Caki2 (cell line): Measurements from ENCODE around the gene ZSCAN5A. TPM values are rescaled to one million over a fixed set of nuclear protein-coding genes. Genes with fewer than 3 reads are reported as not detected.
"Not testable (repeated sequence)": the region's sequence is repeated elsewhere in the genome, so short reads cannot be mapped to it uniquely, and the experiment has no call there.

Experiments
- DNase-seq: peaks from one replicate; pipeline ENCODE4 v3.0.0-alpha.2; 2015; ENCODE audit warnings: low read depth
- in situ Hi-C: cut with HindIII; loops from 2 replicates; pipeline ENCODE4 v1.10.0; 2016; ENCODE audit warnings: low sequenced_read_pairs, low pct_unique_long_range_greater_than_20kb, mixed read lengths
- total RNA-seq: library from RNA; depleted of rRNA; stranded (reverse); fragments of >200 nt; shearing (Covaris generic); gene quantifications from 2 replicates; pipeline ENCODE4 v1.2.3, GENCODE V29; 2014; ENCODE audit warnings: low replicate concordance; rRNA removed

The ZSCAN5A gene
- total RNA-seq, 1 experiment from 2014 or later: 3.2 TPM

DNA sequence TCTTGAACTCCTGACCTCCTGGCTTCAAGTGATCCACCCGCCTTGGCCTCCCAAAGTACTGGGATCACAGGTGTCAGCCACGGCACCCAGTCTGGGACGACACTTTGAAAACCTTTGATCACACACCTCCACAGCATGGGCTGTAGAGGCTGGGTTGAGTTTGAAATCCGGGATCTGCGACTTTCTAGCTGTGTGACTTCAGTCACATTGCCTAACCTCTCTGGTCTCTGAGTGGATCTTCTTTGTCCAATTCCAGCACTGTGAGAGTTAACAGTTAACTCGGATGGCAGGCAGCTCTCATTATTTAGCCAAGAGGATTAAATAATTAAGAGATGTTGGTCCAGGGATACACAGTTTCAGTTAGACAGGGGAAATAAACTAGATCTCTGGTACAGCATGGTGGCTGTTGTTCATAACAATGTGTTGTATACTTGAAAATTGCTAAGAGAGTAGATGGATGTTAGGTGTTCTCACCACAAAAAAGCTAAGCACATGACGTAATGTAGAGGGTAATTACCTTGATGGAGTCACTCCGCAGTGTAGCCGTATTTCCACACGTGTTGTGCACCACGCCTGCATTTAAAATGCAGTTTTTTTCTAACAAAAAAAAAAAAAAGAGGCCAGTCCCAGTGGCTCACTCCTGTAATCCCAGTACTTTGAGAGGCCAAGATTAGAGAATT lies 136.9 kb downstream of the ZSCAN5A start:
- no peak for DNase-seq
- in situ Hi-C loops: no loop called here

DNA sequence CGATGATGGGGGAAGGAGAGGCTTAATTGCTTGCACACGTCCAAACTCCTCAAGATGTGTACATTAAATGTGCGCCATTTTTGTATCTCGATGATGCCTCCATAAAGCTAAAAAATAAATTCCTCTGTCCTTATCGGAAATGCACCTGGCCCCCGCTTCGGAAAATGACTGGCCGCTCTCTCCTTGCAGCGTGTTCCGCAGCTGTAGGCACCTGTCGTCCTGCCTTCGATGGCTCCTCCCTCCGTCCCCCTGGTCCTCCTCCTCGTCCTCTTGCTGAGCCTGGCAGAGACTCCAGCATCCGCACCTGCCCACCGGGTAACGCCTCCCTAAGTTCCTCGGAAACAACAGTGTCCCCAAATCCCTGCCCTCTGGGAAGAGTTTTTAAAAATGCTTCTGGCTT lies 137.8 kb downstream of the ZSCAN5A start:
- DNase-seq: no peak
- in situ Hi-C loops: no loop called here

DNA sequence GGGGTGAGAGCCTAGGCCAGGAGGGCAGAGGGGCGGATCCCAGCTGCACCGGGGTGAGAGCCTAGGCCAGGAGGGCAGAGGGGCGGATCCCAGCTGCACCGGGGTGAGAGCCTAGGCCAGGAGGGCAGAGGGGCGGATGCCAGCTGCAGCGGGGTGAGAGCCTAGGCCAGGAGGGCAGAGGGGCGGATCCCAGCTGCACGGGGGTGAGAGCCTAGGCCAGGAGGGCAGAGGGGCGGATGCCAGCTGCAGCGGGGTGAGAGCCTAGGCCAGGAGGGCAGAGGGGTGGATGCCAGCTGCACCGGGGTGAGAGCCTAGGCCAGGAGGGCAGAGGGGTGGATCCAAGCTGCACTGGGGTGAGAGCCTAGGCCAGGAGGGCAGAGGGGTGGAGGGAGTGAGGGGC lies 138.3 kb downstream of the ZSCAN5A start:
- in situ Hi-C loops, DNase-seq: not testable (repeated sequence)

DNA sequence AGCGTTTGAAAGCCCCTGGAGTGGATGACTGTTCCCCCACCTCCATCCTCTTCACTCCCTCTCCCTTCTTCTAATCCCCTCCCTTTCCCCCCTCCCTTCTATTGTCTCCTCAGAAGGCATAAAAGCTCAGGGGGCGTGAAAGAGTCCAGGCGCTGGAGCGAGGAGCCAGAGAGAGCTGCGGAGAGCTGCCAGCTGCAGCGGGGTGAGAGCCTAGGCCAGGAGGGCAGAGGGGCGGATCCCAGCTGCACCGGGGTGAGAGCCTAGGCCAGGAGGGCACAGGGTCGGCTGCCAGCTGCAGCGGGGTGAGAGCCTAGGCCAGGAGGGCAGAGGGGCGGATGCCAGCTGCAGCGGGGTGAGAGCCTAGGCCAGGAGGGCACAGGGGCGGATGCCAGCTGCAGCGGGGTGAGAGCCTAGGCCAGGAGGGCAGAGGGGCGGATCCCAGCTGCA lies 138.8 kb downstream of the ZSCAN5A start, which contains the start of gene GALP:
Gene GALP, plus strand, starts transcription at position 148 of the 447 bp plus-strand sequence. CDS start 1,101 bp downstream, outside the sequence.
- DNase-seq, in situ Hi-C loops: not testable (repeated sequence)

DNA sequence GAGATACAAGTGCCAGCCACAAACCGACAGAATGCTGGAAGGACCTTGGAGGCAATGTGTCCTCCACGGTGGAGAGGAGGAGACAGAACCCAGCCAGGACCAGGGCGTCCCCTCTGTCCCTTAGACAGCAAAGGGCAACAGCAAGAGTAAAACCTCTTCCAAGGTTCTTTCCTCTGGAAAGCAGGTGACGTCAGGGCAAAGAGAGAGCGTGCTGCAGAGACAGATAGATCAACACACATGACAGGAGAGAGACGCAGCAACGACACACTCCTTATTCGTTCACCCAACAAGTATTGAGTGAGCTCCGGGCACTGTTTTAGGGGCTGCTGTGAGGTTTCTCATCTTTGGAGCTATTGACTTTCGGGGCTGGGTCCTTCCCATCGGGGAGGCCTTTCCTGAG lies 140.1 kb downstream of the ZSCAN5A start:
- no peak for DNase-seq
- in situ Hi-C loops: no loop called here

DNA sequence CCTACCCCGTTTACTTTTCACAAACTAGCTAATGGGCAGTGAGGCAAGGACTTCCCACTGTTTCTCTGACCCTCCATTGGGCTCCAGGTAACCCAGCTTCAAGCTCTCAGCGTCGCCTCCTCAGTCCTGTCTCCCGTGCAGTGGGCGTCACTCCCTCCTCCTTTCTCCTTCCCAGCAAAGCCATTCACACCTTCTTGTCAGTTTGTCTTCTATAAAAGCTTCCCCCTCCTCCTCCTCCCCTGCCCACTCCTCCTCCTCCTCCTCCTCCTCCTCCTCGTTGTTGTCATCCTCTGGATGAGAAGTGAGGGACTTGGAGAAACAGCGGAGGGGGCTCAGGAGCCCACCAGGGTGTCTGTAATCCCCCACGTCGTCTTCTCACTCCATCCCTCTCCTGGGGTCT lies 140.6 kb downstream of the ZSCAN5A start:
- in situ Hi-C loops: no loop called here
- DNase-seq: no peak

Other genes starting within 250 kb of the ZSCAN5A start
- 63.4 and 64.2 TPM in 2 replicates for gene ZNF787, start 193.5 kb downstream of the ZSCAN5A start, total RNA-seq
- 30.9 and 31.3 TPM in 2 replicates for gene ZNF444, start 173.6 kb downstream of the ZSCAN5A start, total RNA-seq
- not detected in 2 replicates for gene GALP, start 138.8 kb downstream of the ZSCAN5A start, total RNA-seq
- gene ZSCAN5B, start 117.1 kb downstream of the ZSCAN5A start, total RNA-seq: not detected in 2 replicates
- gene ZSCAN5C, start 112.6 kb downstream of the ZSCAN5A start, total RNA-seq: not detected in 2 replicates
- gene EDDM13, start 42.1 kb downstream of the ZSCAN5A start, total RNA-seq: not detected in 2 replicates
- gene ZNF582, start 78.7 kb upstream of the ZSCAN5A start, total RNA-seq: 0.51 TPM in 1 of 2 replicates, not detected in the other
- gene ZNF583, start 89.5 kb upstream of the ZSCAN5A start, total RNA-seq: 0.52 and 1.6 TPM in 2 replicates
- not detected in 2 replicates for gene ZNF667, start 162.5 kb upstream of the ZSCAN5A start, total RNA-seq
- not detected in 2 replicates for gene ZNF471, start 193.0 kb upstream of the ZSCAN5A start, total RNA-seq
- not detected in 2 replicates for gene ZFP28, start 224.1 kb upstream of the ZSCAN5A start, total RNA-seq